Measurements from ENCODE around the gene DLEC1.
"Not testable (repeated sequence)": the region's sequence is repeated elsewhere in the genome, so short reads cannot be mapped to it uniquely, and the experiment has no call there.

DLEC1 gene

GRCh38 chr3:38121832-38122461 is 82.9 kb downstream of the DLEC1 start:
- no peak for DNase-seq (ENCODE audit: low read depth)

DNA sequence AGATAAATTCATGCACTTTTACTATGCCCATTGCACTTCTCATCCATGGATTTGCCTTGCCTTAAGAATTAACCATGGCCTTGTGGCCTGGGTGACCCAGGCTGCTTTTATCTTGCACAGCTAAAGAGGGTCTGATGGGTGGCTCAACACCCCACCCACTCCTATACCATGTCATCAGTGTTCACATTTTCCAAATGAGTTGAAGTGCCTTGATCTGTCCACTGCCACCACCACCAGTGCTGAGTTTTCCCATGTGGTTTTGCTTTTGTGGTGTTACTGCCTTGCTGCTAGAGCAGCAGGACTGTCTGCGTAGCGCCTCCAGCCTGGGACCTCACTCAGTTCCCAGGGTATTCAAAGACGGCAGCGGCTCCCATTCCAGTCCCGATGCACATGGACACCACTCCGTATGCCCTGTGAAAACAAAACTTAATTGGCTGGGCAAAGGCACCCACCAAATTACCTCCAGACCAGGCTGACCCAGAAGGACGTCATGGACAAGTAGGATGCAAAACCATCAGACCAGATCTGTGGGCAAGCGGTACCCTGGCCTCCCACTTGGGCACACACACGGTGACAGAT is 83.8 kb downstream of the DLEC1 start:
- DNase-seq (ENCODE audit: low read depth), result no peak

- DNase-seq (ENCODE audit: low read depth), result no peak
These were observed 85.5 kb downstream of the DLEC1 start for GRCh38 chr3:38124324-38125122.

DNA sequence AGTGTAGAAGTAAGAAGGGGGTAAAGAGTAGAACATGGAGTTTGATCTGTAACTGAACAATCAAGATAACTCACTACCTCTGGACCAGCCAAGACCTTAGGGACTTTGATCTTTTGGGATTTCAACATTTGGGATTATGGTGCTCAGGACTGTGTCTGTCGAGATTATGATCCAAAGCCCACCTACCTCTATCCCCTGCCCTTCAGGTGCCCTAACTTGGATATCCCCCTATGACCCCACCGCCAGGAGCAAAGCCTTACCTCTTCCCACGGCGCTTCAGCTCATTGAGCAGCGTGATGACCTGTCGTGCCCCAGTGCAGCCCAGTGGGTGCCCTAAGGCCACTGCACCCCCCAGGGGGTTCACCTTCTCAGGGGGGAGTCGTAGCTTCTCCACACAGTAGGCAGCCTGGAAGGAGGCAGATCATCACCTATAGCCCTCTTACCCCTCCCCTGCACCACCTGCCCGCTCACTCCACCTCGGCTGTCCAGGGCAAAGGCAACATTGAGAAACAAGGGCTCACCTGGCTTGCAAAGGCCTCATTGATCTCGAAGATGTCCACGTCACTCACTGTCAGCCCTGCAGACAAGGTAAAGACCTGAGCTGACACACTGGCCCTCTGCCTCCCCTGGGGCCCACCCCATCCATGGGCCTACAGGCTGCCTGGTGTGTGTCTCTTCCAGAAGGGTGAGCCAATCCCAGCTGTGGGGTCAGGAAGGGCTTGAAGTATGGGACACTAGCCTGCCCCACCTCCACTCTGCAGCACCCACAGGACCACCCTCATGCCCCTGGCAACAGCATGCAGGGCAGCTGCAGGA is 86.5 kb downstream of the DLEC1 start:
- DNase-seq (ENCODE audit: low read depth), result no peak

- DNase-seq (ENCODE audit: low read depth), result no peak
These were observed 87.3 kb downstream of the DLEC1 start for GRCh38 chr3:38126121-38126892.

DNA sequence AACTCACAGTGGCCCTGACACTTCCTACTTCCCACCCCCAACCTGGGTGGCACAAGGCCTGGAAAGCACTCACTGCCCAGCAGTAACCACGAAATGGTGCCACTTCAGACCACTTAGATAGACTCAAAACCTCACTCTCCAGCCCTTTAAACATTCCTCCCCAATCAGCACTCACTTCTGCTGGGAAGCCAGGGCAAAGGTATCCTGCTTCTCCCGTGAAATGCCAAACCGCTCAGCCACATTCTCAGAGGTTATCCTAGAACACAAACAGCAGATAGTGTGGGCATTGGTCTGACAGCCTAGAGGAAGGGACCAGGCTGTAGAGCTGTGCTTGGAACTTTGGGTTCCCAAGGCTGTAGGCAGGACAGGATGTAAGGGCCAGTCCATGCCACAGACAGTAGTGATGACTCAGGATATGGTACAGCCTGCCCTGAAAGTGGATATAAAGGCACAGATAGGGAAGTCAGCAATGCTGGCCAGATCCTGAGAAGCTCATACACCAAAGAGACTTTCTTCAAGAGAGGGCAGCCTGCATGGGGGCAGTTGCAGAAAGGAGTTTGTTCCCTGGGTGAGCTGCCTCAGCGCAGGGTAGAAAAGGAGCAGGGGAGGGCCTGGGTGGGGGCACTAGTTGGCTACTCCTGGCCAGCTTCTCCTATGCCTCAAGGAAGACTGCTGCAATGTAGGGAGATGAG is 88.7 kb downstream of the DLEC1 start:
- no peak for DNase-seq (ENCODE audit: low read depth)

GRCh38 chr3:38128303-38128655 is 89.3 kb downstream of the DLEC1 start:
- DNase-seq (ENCODE audit: low read depth), result no peak

DNA sequence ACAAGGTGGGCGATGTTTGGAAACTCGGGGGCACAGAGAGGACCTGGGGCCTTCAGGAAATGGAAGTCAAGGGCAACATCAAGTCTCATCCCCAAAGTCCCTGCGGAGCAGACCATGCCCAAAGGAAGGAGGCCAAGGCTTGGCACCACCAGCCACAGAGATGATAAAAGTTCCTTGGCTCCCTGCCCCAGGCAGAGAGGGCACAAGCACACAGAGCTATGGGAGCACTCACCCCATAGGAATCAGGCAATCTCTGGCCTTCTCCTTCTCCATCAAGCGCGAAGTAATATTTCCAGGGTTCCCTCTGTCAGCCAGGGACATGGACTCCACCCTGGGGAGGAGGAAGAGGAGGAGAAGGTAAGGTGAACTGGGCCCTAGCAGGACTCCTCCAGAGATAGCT is 90.0 kb downstream of the DLEC1 start:
- DNase-seq (ENCODE audit: low read depth), result no peak

DNA sequence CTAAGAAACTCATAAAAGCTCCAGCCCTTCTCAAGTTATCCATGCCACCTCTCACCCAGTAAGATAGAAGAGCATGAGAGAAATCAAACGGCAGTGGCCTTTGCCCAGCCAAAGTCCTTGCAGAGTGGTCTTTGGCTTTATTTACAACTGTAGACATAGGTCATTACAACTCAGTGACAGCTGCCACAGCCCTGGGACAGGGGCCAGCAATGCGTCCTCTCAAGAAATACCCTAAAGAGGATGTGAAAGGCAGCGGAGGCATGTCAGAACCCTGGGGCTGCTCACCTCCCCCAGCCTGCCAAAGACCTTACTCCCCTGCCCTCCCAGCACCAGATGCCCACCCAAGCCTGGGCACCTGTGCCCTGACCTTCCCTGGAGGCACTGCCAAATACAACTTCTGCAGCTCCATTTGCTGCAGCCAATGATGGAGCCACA is 91.6 kb downstream of the DLEC1 start:
- no peak for DNase-seq (ENCODE audit: low read depth)

DNA sequence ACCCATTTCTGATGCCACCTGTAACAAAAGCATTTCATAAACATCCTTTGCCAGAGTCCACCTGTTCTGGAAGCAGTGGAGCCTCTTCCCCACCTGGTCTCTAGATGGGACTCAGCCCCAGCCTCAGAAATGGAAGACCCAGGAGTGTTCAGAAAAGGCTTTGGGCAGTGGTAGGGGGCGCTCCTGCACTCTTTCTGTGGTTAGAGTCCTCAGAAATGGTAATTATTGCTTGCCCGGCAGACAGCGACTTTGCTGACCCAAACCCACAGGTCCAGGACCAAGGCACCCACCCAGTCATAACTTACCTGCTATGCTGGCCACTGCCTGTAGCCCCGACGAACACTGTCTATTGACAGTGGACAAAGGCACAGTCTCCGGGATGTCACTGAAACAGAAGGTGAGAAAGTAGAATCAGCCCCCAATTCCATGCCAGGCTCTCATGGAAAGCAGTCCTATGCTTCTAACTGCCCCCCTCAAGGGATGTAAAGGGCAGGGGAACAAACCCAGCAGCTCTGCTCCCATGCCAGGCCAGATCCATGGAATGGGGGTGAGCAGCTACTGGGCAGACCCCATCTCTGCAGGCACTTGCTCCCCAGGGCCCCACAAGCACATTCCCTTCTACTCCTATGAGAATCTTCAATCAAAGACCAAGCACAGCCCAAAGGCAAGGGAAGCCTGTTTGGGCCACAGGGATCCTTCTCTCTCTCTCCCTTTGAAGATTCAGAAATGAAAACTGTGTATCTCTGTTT is 92.8 kb downstream of the DLEC1 start:
- DNase-seq (ENCODE audit: low read depth), result no peak

DNA sequence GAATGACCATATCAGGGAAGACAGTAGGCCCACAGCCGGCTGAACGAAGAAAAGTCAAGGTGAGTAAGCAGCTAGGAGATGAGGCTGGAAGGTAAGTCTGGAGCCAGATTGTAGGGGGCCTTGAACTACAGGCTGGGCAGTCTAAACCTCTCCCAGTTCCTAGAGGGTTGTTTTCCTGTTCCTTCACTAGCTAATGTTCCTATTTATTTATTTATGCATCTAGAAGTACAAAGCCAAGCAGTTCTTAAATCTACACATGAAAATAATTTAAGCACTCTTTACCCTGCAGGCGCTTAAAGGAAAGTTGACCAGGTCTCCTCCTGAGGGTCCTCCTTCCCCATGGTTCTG is 94.2 kb downstream of the DLEC1 start:
- DNase-seq (ENCODE audit: low read depth), result no peak

DNA sequence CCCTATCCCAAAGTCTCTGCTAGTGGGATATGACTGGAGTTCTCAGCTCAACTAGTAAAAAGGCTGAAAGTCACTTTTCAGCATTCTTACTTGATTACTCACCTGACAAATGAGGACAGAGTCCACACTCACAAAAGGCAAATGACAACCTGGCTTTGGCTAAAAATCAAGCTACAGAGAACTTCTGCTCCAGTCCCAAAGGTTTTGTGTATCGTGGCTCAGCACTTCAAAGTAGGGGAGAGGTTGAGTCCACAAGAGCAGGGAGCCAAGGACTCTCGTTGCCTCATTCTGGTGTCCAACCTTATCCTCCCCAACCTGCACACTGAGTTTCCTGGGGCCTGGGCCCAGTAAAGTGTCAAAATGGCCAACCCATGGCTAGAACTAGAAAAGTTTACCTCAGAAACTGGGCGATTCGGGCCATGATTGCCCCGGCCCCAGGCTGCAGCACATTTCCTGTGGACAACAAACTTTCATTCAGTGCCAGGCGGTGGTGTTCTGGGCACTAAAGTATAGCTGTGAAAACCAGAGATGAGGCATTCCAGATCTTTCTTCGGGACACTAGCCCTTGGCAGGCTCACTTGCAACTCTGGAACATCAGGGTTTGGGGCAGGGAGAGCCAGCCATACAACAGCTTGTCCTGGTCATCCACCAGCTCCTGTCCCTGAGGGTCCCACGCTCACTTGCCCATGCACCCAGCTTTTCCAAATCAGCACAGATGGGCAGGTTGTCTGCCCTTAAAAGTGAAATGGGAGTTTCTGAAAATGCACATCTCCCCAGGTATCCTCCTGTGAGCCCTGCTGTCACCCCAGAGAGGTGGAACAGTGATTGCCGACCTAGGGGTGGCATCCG is 94.8 kb downstream of the DLEC1 start:
- no peak for DNase-seq (ENCODE audit: low read depth)

DNA sequence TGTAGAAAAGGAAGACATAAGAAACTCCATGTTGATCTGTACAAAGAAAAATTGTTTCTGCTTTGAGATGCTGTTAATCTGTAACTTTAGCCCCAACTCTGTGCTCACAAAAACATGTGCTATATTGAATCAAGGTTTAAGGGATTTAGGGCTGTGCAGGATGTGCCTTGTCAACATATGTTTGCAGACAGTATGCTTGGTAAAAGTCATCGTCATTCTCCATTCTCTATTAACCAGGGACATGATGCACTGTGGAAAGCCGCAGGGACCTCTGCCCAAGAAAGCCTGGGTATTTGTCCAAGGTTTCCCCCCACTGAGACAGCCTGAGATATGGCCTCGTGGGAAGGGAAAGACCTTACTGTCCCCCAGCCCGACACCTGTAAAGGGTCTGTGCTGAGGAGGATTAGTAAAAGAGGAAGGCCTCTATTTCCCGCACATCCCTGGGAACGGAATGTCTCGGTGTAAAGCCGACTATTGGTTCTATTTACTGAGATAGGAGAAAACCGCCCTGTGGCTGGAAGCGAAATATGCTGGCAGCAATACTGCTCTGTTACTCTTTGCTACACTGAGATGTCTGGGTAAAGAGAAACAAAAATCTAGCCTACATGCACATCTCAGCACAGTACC is 95.6 kb downstream of the DLEC1 start:
- DNase-seq (ENCODE audit: low read depth), result not testable (repeated sequence)

DNA sequence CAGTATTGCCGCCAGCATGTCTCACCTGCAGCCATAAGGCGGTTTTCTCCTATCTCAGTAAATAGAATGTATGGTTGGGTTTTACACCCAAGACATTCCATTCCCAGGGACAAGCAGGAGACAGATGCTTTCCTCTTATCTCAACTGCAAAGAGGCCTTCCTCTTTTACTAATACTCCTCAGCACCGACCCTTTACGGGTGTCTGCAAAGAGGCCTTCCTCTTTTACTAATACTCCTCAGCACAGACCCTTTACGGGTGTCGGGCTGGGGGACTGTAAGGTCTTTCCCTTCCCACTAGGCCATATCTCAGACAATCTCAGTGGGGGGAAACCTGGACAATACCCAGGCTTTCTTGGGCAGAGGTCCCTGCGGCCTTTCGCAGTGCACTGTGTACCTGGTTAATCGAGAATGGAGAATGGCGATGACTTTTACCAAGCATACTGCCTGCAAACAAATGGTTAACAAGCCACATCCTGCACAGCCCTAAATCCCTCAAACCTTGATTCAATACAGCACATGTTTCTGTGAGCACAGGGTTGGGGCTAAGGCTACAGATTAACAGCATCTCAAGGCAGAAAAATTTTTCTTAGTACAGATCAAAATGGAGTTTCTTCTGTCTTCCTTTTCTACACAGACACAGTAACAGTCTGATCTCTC is 96.7 kb downstream of the DLEC1 start:
- DNase-seq (ENCODE audit: low read depth), result not testable (repeated sequence)

DNA sequence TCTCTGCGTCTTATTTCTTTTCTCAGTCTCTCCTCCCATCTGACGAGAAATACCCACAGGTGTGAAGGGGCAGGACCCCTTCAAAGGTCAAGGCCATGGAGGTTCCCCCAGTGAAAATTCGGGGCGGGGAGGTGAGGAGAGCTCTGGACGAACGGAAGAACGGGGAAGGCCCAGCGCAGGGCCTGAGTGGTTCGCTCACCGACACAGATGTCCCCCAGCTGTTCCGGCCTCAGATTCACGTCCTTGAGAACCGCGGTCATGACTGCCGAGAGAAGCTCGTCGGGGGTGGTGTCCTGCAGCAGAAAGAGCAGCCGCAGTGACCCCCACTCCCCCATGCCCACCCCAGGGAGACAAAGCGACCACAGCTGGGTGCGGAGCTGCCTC is 97.4 kb downstream of the DLEC1 start:
- DNase-seq (ENCODE audit: low read depth), result no peak

DNA sequence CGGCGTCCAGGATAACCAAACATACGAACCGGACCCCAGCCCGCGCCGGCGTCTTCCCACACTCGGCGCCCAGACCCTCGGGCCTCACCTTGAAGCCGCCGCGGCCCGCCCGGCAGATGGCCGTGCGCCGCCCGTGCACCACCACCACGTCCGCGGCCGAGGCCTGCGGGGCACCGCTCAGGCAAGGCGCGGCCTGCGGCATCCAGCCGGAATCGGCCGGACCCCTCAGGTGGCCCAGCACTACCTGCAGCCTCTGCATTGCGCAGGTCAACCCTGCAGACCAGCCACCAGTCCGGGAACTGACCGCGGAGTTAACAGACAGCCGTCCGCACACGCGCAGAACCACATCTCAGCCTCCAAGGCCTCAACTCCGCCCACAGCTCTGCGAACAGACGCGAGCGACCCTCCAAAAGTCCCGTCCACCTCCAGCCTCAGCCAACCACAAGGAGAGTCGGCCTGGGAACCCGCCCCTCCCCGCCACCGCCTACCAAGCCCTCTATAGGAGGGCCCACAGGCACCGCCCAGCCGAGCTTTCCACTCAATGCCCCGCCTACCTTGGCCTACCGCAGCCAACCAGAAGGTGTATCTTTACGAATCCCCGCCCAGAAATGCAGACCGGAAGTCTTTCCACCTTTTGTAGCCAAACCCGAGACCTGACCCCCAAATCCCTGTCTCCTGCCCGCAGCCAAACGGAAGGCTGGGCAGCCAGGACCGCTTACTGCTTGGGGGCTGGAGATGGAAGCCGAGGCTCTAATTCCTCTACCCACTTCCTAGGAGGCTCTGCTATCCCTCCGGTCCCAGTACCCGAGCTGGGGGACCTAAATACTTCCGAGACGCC is 98.0 kb downstream of the DLEC1 start, which contains the start of gene ACAA1:
TSS of gene ACAA1 (minus strand) at position 351 of the 838 bp plus-strand sequence. CDS start at position 259, 92 bp downstream.
- DNase-seq (ENCODE audit: low read depth), result peak; percentile 96

GRCh38 chr3:38137615-38138348 is 98.8 kb downstream of the DLEC1 start:
- no peak for DNase-seq (ENCODE audit: low read depth)

Data from stimulated activated CD8-positive, alpha-beta memory T cell treated with anti-CD3 and anti-CD28 coated beads, Interleukin-7, amount 100 ng/mL, for 24 hours (primary cell).